HepG2 (cell line): ENCODE results near the gene NTM. TPM values are rescaled to one million over a fixed set of nuclear protein-coding genes. Genes with fewer than 3 reads are reported as not detected.

ENCODE experiments used
- FOXC1 ChIP-seq: sonication (generic); formaldehyde crosslinking; IDR thresholded peaks from 2 replicates; pipeline ENCODE4 v1.8.0; 2022; ENCODE audit warnings: mild to moderate bottlenecking, missing genetic modification reagents, borderline replicate concordance
- IRF2 ChIP-seq: IDR thresholded peaks from 2 replicates; pipeline ENCODE4 v1.6.1; 2018; ENCODE audit warnings: missing genetic modification reagents, missing compliant biosample characterization
- JDP2 ChIP-seq: sonication (generic); formaldehyde crosslinking; IDR thresholded peaks from 2 replicates; pipeline ENCODE4 v1.8.1; 2022; ENCODE audit warnings: missing genetic modification reagents, borderline replicate concordance
- RARG ChIP-seq: sonication (generic); formaldehyde crosslinking; IDR thresholded peaks from 2 replicates; pipeline ENCODE4 v1.4.0; 2020; ENCODE audit warnings: low read depth, mild to moderate bottlenecking, missing genetic modification reagents
- REST ChIP-seq, 2 experiments: IDR thresholded peaks; 2 replicates each; pipeline ENCODE4 v1.6.1; 2011 to 2012; ENCODE audit warnings: low read length in 2 of 2, borderline replicate concordance in 1 of 2, low read depth in 1 of 2, mild to moderate bottlenecking in 1 of 2, moderate library complexity in 1 of 2
- polyA plus RNA-seq, 8 experiments: library from polyadenylated mRNA; depleted of rRNA in 3 of 8; stranded (reverse) in 7 of 8; unstranded in 1 of 8; fragments of >200 nt; fragmentation: Illumina TruSeq in 4 of 8; extraction: Trizol in 4 of 8; gene quantifications; 2 replicates each; pipeline versions ENCODE4 v1.2.1 to v1.2.3, GENCODE V29; 2011 to 2016; ENCODE audit warnings: low read depth in 4 of 8, missing spikeins in 1 of 8, mixed read lengths in 1 of 8; ENCODE audit not compliant: insufficient read depth in 1 of 8
- total RNA-seq, 5 experiments: library from RNA; depleted of rRNA; stranded (reverse); fragments of >200 nt; fragmentation: Illumina TruSeq; extraction: Trizol; gene quantifications; 2 replicates each; pipeline ENCODE4 v1.2.3, GENCODE V29; 2016; ENCODE audit warnings: low read depth in 1 of 5
- TF ChIP-seq, protein P1 (sequence below): IDR thresholded peaks from 2 replicates; pipeline ENCODE4 v1.6.1; 2016; ENCODE audit warnings: low read depth

Gene NTM
- total and polyA plus RNA-seq, 2 of the 13 experiments (the other 11 are each of a cell fraction or from before 2014, with no cell fraction given), result not detected

DNA sequence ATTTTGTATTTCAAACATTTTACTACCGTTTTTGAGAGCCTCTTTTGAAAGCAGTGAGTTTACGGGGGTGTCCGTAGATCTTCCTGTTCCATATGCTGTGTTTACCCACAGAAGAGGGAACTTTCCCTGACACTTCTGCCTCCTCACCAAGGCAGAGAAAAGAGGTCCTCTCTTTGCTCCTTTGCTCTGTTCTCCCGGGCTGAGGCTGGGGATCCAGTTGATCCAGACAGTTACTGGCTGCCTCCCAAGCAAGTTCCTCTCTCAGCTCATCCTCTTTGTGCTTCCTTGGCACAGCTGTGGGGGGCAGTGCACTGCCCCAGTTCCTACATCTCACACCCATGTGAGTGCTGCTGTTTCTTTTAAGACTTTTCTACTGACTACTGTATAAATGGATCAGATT, 813.7 kb downstream of the NTM start (continued):
- TF ChIP-seq IRF2 (no peak), RARG (CRISPR knock-in tag) (no peak), JDP2 (CRISPR knock-in tag) (no peak), REST (IDR thresholded peaks at IDR 0.05; ENCODE audit: borderline replicate concordance in 1 of 2, low read depth in 1 of 2, low read length in 2 of 2) (no peak), FOXC1 (CRISPR knock-in tag) (no peak)
- TF ChIP-seq, protein P1, sequence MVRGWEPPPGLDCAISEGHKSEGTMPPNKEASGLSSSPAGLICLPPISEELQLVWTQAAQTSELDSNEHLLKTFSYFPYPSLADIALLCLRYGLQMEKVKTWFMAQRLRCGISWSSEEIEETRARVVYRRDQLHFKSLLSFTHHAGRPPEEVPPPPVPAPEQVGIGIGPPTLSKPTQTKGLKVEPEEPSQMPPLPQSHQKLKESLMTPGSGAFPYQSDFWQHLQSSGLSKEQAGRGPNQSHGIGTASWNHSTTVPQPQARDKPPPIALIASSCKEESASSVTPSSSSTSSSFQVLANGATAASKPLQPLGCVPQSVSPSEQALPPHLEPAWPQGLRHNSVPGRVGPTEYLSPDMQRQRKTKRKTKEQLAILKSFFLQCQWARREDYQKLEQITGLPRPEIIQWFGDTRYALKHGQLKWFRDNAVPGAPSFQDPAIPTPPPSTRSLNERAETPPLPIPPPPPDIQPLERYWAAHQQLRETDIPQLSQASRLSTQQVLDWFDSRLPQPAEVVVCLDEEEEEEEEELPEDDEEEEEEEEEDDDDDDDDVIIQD (CRISPR knock-in tag), result no peak
- TF ChIP-seq, all 625 proteins: peak for 0
